SK-N-SH treated with all-trans-retinoic acid at 6 μM for 48 hours (cell line): ENCODE results near the gene TRIM33.

Experiments
- BACH2 ChIP-seq: fragments of 250-450 bp; sonication (Bioruptor Pico); IDR thresholded peaks from 2 replicates; pipeline ENCODE4 v1.9.0; 2021; ENCODE audit warnings: mild to moderate bottlenecking, borderline replicate concordance
- GLIS3 ChIP-seq: fragments of 250-450 bp; sonication (Bioruptor Pico); IDR thresholded peaks from 2 replicates; pipeline ENCODE4 v1.5.0; 2020; ENCODE audit warnings: mild to moderate bottlenecking, moderate library complexity
- ZFP3 ChIP-seq: fragments of 250-450 bp; sonication (Bioruptor Pico); IDR thresholded peaks from 2 replicates; pipeline ENCODE4 v1.5.0; 2020; ENCODE audit warnings: mild to moderate bottlenecking, moderate library complexity
- ZNF70 ChIP-seq: fragments of 450-650 bp; formaldehyde crosslinking; IDR thresholded peaks from 2 replicates; pipeline ENCODE4 v1.5.0; 2020; ENCODE audit warnings: mild to moderate bottlenecking, moderate library complexity

DNA sequence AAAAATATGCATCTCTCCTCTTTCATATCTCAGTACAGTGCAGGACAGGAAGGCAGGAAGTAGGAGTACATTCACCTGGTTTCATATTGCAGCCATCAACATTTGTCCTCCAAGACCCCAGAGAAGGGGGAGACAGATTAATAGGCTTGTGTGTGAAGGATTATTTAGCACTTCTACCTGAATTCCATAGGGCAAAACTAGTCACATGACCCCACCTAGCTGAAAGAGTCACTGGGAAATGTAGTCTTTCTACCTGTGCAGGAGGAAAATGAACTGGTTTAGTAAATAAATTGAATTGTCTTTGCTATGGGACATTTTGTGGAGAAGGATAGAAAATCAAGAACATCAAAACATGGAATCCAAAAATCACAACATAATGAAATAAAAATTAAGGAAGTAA, 13.9 kb upstream of the TRIM33 start:
- TF ChIP-seq GLIS3 (CRISPR knock-in tag) (no peak), ZNF70 (CRISPR knock-in tag) (no peak), ZFP3 (CRISPR knock-in tag) (no peak), BACH2 (CRISPR knock-in tag) (no peak)
